ENCODE data around the gene FNDC11. TPM values are rescaled to one million over a fixed set of nuclear protein-coding genes. Genes with fewer than 3 reads are reported as not detected.

FNDC11 gene
- total RNA-seq, 2 experiments from 2014 or later, result 0.41 to 3.0 TPM

GRCh38 chr20:63529861-63530787 is 23.8 kb upstream of the FNDC11 start:
- H3K4me1 ChIP-seq (ENCODE audit: insufficient read depth, low read length, poor library complexity, severe bottlenecking), result no peaks in the 10 kb centered on the region
- no peaks in the 10 kb centered on the region for H3K79me2 ChIP-seq (ENCODE audit: insufficient read depth, low read depth, low read length)
- TF ChIP-seq EZH2phosphoT487 (IDR thresholded peaks at IDR 0.05; ENCODE audit: borderline replicate concordance, low read depth, low read length), result no peak
- TF ChIP-seq CTCF (conservative IDR thresholded peaks at IDR 0.05; ENCODE audit: low read length), result no peak
- no TSS peak for BruUV-seq (replicated peaks)
- POLR2A ChIA-PET, result no interaction called here
- CTCF ChIA-PET (ENCODE audit: unreplicated experiment), result no interaction called here
- H3K9me3 ChIP-seq (ENCODE audit: low read length), result no peaks in the 10 kb centered on the region
- intact Hi-C loops (cut with micrococcal nuclease; ENCODE audit: unreplicated experiment), result loop anchor here (10.0 kb wide), 1 partner anchor 335 kb away; the partner anchor contains the start of genes ABHD16B and TPD52L2
- no peak overlapping the region for H3K4me2 ChIP-seq (ENCODE audit: low read length)
- H2AFZ ChIP-seq (ENCODE audit: low read length), result no peak overlapping the region
- H3K4me3 ChIP-seq (ENCODE audit: low read depth, low read length, poor library complexity, severe bottlenecking), result no peak overlapping the region
- no peaks in the 10 kb centered on the region for H4K20me1 ChIP-seq (ENCODE audit: insufficient read depth, low read length)
- DNase-seq (ENCODE audit: low spot score), result no peak
- no peaks in the 10 kb centered on the region for H3K9me2 ChIP-seq (ENCODE audit: insufficient read depth, low read length)
- no peak overlapping the region for H3K27ac ChIP-seq (ENCODE audit: low read depth, low read length, poor library complexity, severe bottlenecking)
- no peaks in the 10 kb centered on the region for H3K36me3 ChIP-seq (ENCODE audit: insufficient read depth, low read length)

- no peaks in the 10 kb centered on the region for H3K36me3 ChIP-seq (ENCODE audit: insufficient read depth, low read length)
- TF ChIP-seq EZH2phosphoT487 (IDR thresholded peaks at IDR 0.05; ENCODE audit: borderline replicate concordance, low read depth, low read length) (no peak), CTCF (conservative IDR thresholded peaks at IDR 0.05; ENCODE audit: low read length) (no peak)
- no peak overlapping the region for H3K27ac ChIP-seq (ENCODE audit: low read depth, low read length, poor library complexity, severe bottlenecking)
- no peak for DNase-seq (ENCODE audit: low spot score)
- BruUV-seq (replicated peaks), result no TSS peak
- ChIA-PET POLR2A (no interaction called here), CTCF (ENCODE audit: unreplicated experiment) (no interaction called here)
- H3K9me2 ChIP-seq (ENCODE audit: insufficient read depth, low read length), result no peaks in the 10 kb centered on the region
- no peaks in the 10 kb centered on the region for H3K9me3 ChIP-seq (ENCODE audit: low read length)
- intact Hi-C loops (cut with micrococcal nuclease; ENCODE audit: unreplicated experiment), result loop anchor here (10.0 kb wide), 1 partner anchor 334 kb away; the partner anchor contains the start of genes ABHD16B and TPD52L2
- H3K4me1 ChIP-seq (ENCODE audit: insufficient read depth, low read length, poor library complexity, severe bottlenecking), result no peaks in the 10 kb centered on the region
- H4K20me1 ChIP-seq (ENCODE audit: insufficient read depth, low read length), result no peaks in the 10 kb centered on the region
- no peak overlapping the region for H3K4me3 ChIP-seq (ENCODE audit: low read depth, low read length, poor library complexity, severe bottlenecking)
- no peaks in the 10 kb centered on the region for H3K79me2 ChIP-seq (ENCODE audit: insufficient read depth, low read depth, low read length)
- H3K4me2 ChIP-seq (ENCODE audit: low read length), result no peak overlapping the region
- H2AFZ ChIP-seq (ENCODE audit: low read length), result no peak overlapping the region
Observed at GRCh38 chr20:63530788-63531160, 23.2 kb upstream of the FNDC11 start.
